ENCODE data around the gene ADORA2A.

- TF ChIP-seq RAD21 (IDR thresholded peaks at IDR 0.05; ENCODE audit: low read depth) (no peak), CTCF (IDR thresholded peaks at IDR 0.05 in 2 of 3, conservative IDR thresholded peaks at IDR 0.05 in 1 of 3; ENCODE audit: borderline replicate concordance in 1 of 3, insufficient read depth in 1 of 3, low read depth in 2 of 3, low read length in 2 of 3) (no peak), EGR1 (IDR thresholded peaks at IDR 0.05; ENCODE audit: low read depth) (no peak), REST (IDR thresholded peaks at IDR 0.05; ENCODE audit: low read depth) (no peak), POLR2A (IDR thresholded peaks at IDR 0.05; ENCODE audit: borderline replicate concordance, extremely low read depth, insufficient read depth, insufficient read length) (no peak), ATF3 (IDR thresholded peaks at IDR 0.05) (no peak), EZH2 (IDR thresholded peaks at IDR 0.05) (no peak)
Observed at GRCh38 chr22:24440270-24440717, 12.9 kb downstream of the ADORA2A start.
